Measurements from ENCODE around the gene C1orf174. TPM values are rescaled to one million over a fixed set of nuclear protein-coding genes. Genes with fewer than 3 reads are reported as not detected.

C1orf174 gene
- total and polyA plus RNA-seq, 4 donors: 18.5 to 29.1 (median 25.5) TPM

GRCh38 chr1:3851292-3851691, 48.8 kb downstream of the C1orf174 start:
- Histone ChIP-seq H3K4me3 (ENCODE audit: low read depth, low read length) (no peak overlapping the region), H3K4me1 (ENCODE audit: control insufficient read depth, insufficient read depth, low read length) (peaks cover 12% of the 10 kb centered on the region), H3K27me3 (ENCODE audit: control insufficient read depth, insufficient read depth, low read length) (no peaks in the 10 kb centered on the region), H3K9me3 (ENCODE audit: control insufficient read depth, insufficient read depth, low read length) (no peaks in the 10 kb centered on the region), H3K36me3 (ENCODE audit: control insufficient read depth, insufficient read depth, low read length) (peaks cover 42% of the 10 kb centered on the region), H3K27ac (ENCODE audit: low read depth, low read length) (no peak overlapping the region)
- 59% methylated on average over 2 of the region's 6 CpGs for WGBS (ENCODE audit: insufficient coverage)
- no peak for DNase-seq (ENCODE audit: low read depth in 4 of 6, low spot score in 6 of 6)

- no peak for DNase-seq (ENCODE audit: low read depth in 4 of 6, low spot score in 6 of 6)
- no peak overlapping the region for H3K27ac ChIP-seq (ENCODE audit: low read depth, low read length)
- H3K27me3 ChIP-seq (ENCODE audit: control insufficient read depth, insufficient read depth, low read length): no peaks in the 10 kb centered on the region
- 87% methylated on average over 8 of the region's 12 CpGs for WGBS (ENCODE audit: insufficient coverage)
- H3K4me3 ChIP-seq (ENCODE audit: low read depth, low read length): no peak overlapping the region
- H3K9me3 ChIP-seq (ENCODE audit: control insufficient read depth, insufficient read depth, low read length): no peaks in the 10 kb centered on the region
- H3K36me3 ChIP-seq (ENCODE audit: control insufficient read depth, insufficient read depth, low read length): peaks cover 42% of the 10 kb centered on the region
- H3K4me1 ChIP-seq (ENCODE audit: control insufficient read depth, insufficient read depth, low read length): peaks cover 7% of the 10 kb centered on the region
Measured at GRCh38 chr1:3850857-3851256, 49.2 kb downstream of the C1orf174 start.

GRCh38 chr1:3847081-3847480, 53.0 kb downstream of the C1orf174 start:
- Histone ChIP-seq H3K27ac (ENCODE audit: low read depth, low read length) (no peak overlapping the region), H3K4me1 (ENCODE audit: control insufficient read depth, insufficient read depth, low read length) (no peaks in the 10 kb centered on the region), H3K27me3 (ENCODE audit: control insufficient read depth, insufficient read depth, low read length) (no peaks in the 10 kb centered on the region), H3K9me3 (ENCODE audit: control insufficient read depth, insufficient read depth, low read length) (no peaks in the 10 kb centered on the region), H3K4me3 (ENCODE audit: low read depth, low read length) (no peak overlapping the region), H3K36me3 (ENCODE audit: control insufficient read depth, insufficient read depth, low read length) (peaks cover 61% of the 10 kb centered on the region)
- WGBS (ENCODE audit: insufficient coverage): 18% methylated on average over 4 of the region's 6 CpGs
- peak in 2 of 6 donors; percentile 50 to 67 for DNase-seq (ENCODE audit: low read depth in 4 of 6, low spot score in 6 of 6)

- DNase-seq (ENCODE audit: low read depth in 4 of 6, low spot score in 6 of 6): no peak
- H3K27ac ChIP-seq (ENCODE audit: low read depth, low read length): no peak overlapping the region
- 60% methylated on average over 1 of the region's 3 CpGs for WGBS (ENCODE audit: insufficient coverage)
- H3K4me1 ChIP-seq (ENCODE audit: control insufficient read depth, insufficient read depth, low read length): no peaks in the 10 kb centered on the region
- no peaks in the 10 kb centered on the region for H3K27me3 ChIP-seq (ENCODE audit: control insufficient read depth, insufficient read depth, low read length)
- H3K4me3 ChIP-seq (ENCODE audit: low read depth, low read length): no peak overlapping the region
- peaks cover 63% of the 10 kb centered on the region for H3K36me3 ChIP-seq (ENCODE audit: control insufficient read depth, insufficient read depth, low read length)
- H3K9me3 ChIP-seq (ENCODE audit: control insufficient read depth, insufficient read depth, low read length): no peaks in the 10 kb centered on the region
Measured at GRCh38 chr1:3846541-3846940, 53.5 kb downstream of the C1orf174 start.

- Histone ChIP-seq H3K4me3 (ENCODE audit: low read depth, low read length) (no peak overlapping the region), H3K36me3 (ENCODE audit: control insufficient read depth, insufficient read depth, low read length) (peaks cover 65% of the 10 kb centered on the region), H3K9me3 (ENCODE audit: control insufficient read depth, insufficient read depth, low read length) (no peaks in the 10 kb centered on the region), H3K27me3 (ENCODE audit: control insufficient read depth, insufficient read depth, low read length) (no peaks in the 10 kb centered on the region), H3K4me1 (ENCODE audit: control insufficient read depth, insufficient read depth, low read length) (no peaks in the 10 kb centered on the region), H3K27ac (ENCODE audit: low read depth, low read length) (no peak overlapping the region)
- WGBS (ENCODE audit: insufficient coverage): 82% methylated on average over 2 of the region's 9 CpGs
- no peak for DNase-seq (ENCODE audit: low read depth in 4 of 6, low spot score in 6 of 6)
Measured at GRCh38 chr1:3842912-3843311, 57.2 kb downstream of the C1orf174 start.

GRCh38 chr1:3841491-3841890, 58.6 kb downstream of the C1orf174 start:
- Histone ChIP-seq H3K9me3 (ENCODE audit: control insufficient read depth, insufficient read depth, low read length) (peaks cover 5% of the 10 kb centered on the region), H3K36me3 (ENCODE audit: control insufficient read depth, insufficient read depth, low read length) (peaks cover 66% of the 10 kb centered on the region), H3K4me1 (ENCODE audit: control insufficient read depth, insufficient read depth, low read length) (no peaks in the 10 kb centered on the region), H3K27ac (ENCODE audit: low read depth, low read length) (no peak overlapping the region), H3K27me3 (ENCODE audit: control insufficient read depth, insufficient read depth, low read length) (no peaks in the 10 kb centered on the region), H3K4me3 (ENCODE audit: low read depth, low read length) (no peak overlapping the region)
- 100% methylated on average over 5 of the region's 7 CpGs for WGBS (ENCODE audit: insufficient coverage)
- DNase-seq (ENCODE audit: low read depth in 4 of 6, low spot score in 6 of 6): no peak

Other genes starting within 250 kb of the C1orf174 start
- 1 to 10 TPM in 1 of 2 donors, under 1 TPM in 1; 0.30 to 3.0 TPM for gene TP73, start 247.8 kb downstream of the C1orf174 start, total RNA-seq
- gene TP73, start 247.8 kb downstream of the C1orf174 start, polyA plus RNA-seq (ENCODE audit: insufficient read length in 2 of 2): 1 to 10 TPM; 1.0 to 1.4 TPM
- not detected for gene CCDC27, start 147.8 kb downstream of the C1orf174 start, total RNA-seq
- under 1 TPM; 0.11 to 0.26 TPM for gene CCDC27, start 147.8 kb downstream of the C1orf174 start, polyA plus RNA-seq (ENCODE audit: insufficient read length in 2 of 2)
- gene SMIM1, start 127.5 kb downstream of the C1orf174 start, total RNA-seq: 10 to 100 TPM in 1 of 2 donors, under 1 TPM in 1; 0.99 to 10.1 TPM
- gene SMIM1, start 127.5 kb downstream of the C1orf174 start, polyA plus RNA-seq (ENCODE audit: insufficient read length in 2 of 2): 1 to 10 TPM; 2.8 to 3.7 TPM
- 10 to 100 TPM; 27.0 to 35.5 TPM for gene LRRC47, start 103.8 kb downstream of the C1orf174 start, total RNA-seq
- gene LRRC47, start 103.8 kb downstream of the C1orf174 start, polyA plus RNA-seq (ENCODE audit: insufficient read length in 2 of 2): 10 to 100 TPM; 65.5 to 81.6 TPM
- 10 to 100 TPM; 23.9 to 35.2 TPM for gene CEP104, start 43.1 kb downstream of the C1orf174 start, total RNA-seq
- 10 to 100 TPM; 33.5 to 43.8 TPM for gene CEP104, start 43.1 kb downstream of the C1orf174 start, polyA plus RNA-seq (ENCODE audit: insufficient read length in 2 of 2)
- 1 to 10 TPM; 6.9 to 8.2 TPM for gene DFFB, start 42.8 kb downstream of the C1orf174 start, total RNA-seq
- gene DFFB, start 42.8 kb downstream of the C1orf174 start, polyA plus RNA-seq (ENCODE audit: insufficient read length in 2 of 2): 10 to 100 TPM in 1 of 2 donors, 1 to 10 TPM in 1; 7.4 to 15.4 TPM

All from spinal cord (tissue), 10 donors.